SK-N-SH treated with all-trans-retinoic acid at 6 μM for 48 hours (cell line): ENCODE data around the gene CACNB4.

Source experiments
- ISL1 ChIP-seq: fragments of 250-450 bp; sonication (Bioruptor Pico); IDR thresholded peaks from 2 replicates; pipeline ENCODE4 v2.1.2; 2022; ENCODE audit warnings: mild to moderate bottlenecking, moderate library complexity
- RARB ChIP-seq: fragments of 250-450 bp; sonication (Bioruptor Pico); IDR thresholded peaks from 2 replicates; pipeline ENCODE4 v1.8.0; 2021; ENCODE audit warnings: mild to moderate bottlenecking, moderate library complexity
- ZFP3 ChIP-seq: fragments of 250-450 bp; sonication (Bioruptor Pico); IDR thresholded peaks from 2 replicates; pipeline ENCODE4 v1.5.0; 2020; ENCODE audit warnings: mild to moderate bottlenecking, moderate library complexity
- ZNF565 ChIP-seq: fragments of 450-650 bp; formaldehyde crosslinking; conservative IDR thresholded peaks from 2 replicates; pipeline ENCODE4 v1.5.0; 2020; ENCODE audit warnings: low read depth, mild to moderate bottlenecking, moderate library complexity
- TF ChIP-seq, protein P1 (sequence below): fragments of 250-450 bp; sonication (Bioruptor Pico); IDR thresholded peaks from 2 replicates; pipeline ENCODE4 v1.8.0; 2020; ENCODE audit warnings: mild to moderate bottlenecking, moderate library complexity, borderline replicate concordance
- TF ChIP-seq, protein P2 (sequence below): fragments of 250-450 bp; sonication (Bioruptor Pico); IDR thresholded peaks from 2 replicates; pipeline ENCODE4 v1.8.0; 2021; ENCODE audit warnings: low read depth, mild to moderate bottlenecking, moderate library complexity, borderline replicate concordance

CACNB4 gene

DNA sequence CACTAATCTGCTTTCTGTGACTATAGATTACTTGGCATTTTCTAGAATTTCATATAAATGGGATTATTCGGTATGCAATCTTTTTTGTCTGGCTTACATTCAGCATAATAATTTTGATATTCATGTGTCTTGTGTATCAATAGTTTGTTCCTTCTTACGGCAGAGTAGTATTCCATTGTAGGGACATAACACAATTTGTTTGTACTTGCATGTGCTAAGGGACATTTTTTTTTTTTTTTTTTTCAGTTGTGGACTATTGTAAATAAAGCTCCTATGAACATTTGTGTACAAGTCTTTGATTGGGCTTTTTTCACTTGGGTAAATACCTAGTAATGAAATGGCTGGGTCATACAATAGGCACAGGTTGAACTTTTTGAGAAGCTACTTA, 315.7 kb downstream of the CACNB4 start (continued):
- TF ChIP-seq, protein P1, sequence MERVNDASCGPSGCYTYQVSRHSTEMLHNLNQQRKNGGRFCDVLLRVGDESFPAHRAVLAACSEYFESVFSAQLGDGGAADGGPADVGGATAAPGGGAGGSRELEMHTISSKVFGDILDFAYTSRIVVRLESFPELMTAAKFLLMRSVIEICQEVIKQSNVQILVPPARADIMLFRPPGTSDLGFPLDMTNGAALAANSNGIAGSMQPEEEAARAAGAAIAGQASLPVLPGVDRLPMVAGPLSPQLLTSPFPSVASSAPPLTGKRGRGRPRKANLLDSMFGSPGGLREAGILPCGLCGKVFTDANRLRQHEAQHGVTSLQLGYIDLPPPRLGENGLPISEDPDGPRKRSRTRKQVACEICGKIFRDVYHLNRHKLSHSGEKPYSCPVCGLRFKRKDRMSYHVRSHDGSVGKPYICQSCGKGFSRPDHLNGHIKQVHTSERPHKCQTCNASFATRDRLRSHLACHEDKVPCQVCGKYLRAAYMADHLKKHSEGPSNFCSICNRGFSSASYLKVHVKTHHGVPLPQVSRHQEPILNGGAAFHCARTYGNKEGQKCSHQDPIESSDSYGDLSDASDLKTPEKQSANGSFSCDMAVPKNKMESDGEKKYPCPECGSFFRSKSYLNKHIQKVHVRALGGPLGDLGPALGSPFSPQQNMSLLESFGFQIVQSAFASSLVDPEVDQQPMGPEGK (CRISPR knock-in tag), result no peak
- TF ChIP-seq RARB (no peak), ZNF565 (CRISPR knock-in tag) (no peak), ZFP3 (CRISPR knock-in tag) (no peak), ISL1 (CRISPR knock-in tag) (no peak)
- TF ChIP-seq, protein P2, sequence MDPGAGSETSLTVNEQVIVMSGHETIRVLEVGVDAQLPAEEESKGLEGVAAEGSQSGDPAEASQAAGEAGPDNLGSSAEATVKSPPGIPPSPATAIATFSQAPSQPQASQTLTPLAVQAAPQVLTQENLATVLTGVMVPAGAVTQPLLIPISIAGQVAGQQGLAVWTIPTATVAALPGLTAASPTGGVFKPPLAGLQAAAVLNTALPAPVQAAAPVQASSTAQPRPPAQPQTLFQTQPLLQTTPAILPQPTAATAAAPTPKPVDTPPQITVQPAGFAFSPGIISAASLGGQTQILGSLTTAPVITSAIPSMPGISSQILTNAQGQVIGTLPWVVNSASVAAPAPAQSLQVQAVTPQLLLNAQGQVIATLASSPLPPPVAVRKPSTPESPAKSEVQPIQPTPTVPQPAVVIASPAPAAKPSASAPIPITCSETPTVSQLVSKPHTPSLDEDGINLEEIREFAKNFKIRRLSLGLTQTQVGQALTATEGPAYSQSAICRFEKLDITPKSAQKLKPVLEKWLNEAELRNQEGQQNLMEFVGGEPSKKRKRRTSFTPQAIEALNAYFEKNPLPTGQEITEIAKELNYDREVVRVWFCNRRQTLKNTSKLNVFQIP (CRISPR knock-in tag), result no peak
